ENCODE measurements around the gene DLG2. TPM values are rescaled to one million over a fixed set of nuclear protein-coding genes. Genes with fewer than 3 reads are reported as not detected.
"Not testable (repeated sequence)": the region's sequence is repeated elsewhere in the genome, so short reads cannot be mapped to it uniquely, and the experiment has no call there.

The DLG2 gene
- total RNA-seq, 1 experiment from 2014 or later: 2.7 TPM

- not testable (repeated sequence) for H3K27me3 ChIP-seq (ENCODE audit: low read length); H3K9me3 ChIP-seq (ENCODE audit: low read length); H3K4me2 ChIP-seq (ENCODE audit: low read depth, low read length, poor library complexity, severe bottlenecking); DNase-seq; H2AFZ ChIP-seq (ENCODE audit: low read length); H4K20me1 ChIP-seq (ENCODE audit: insufficient read depth, low read depth, low read length); H3K36me3 ChIP-seq (ENCODE audit: insufficient read depth, low read length); H3K4me3 ChIP-seq (ENCODE audit: low read length); H3K27ac ChIP-seq (ENCODE audit: low read length); H3K9ac ChIP-seq (ENCODE audit: low read length); H3K9me2 ChIP-seq (replicated peaks; ENCODE audit: insufficient read depth, low read length); H3K4me1 ChIP-seq (ENCODE audit: low read length); H3K79me2 ChIP-seq (ENCODE audit: low read length)
Measured at GRCh38 chr11:83443880-83444279, 2183.3 kb downstream of the DLG2 start.

GRCh38 chr11:83441601-83442000 is 2185.5 kb downstream of the DLG2 start:
- no peaks in the 10 kb centered on the region for H4K20me1 ChIP-seq (ENCODE audit: insufficient read depth, low read depth, low read length)
- H3K79me2 ChIP-seq (ENCODE audit: low read length): no peaks in the 10 kb centered on the region
- no peaks in the 10 kb centered on the region for H3K4me1 ChIP-seq (ENCODE audit: low read length)
- no peak overlapping the region for H2AFZ ChIP-seq (ENCODE audit: low read length)
- no peaks in the 10 kb centered on the region for H3K9me2 ChIP-seq (replicated peaks; ENCODE audit: insufficient read depth, low read length)
- H3K27ac ChIP-seq (ENCODE audit: low read length): no peak overlapping the region
- no peak for DNase-seq
- no peak overlapping the region for H3K9ac ChIP-seq (ENCODE audit: low read length)
- H3K9me3 ChIP-seq (ENCODE audit: low read length): no peaks in the 10 kb centered on the region
- no peak overlapping the region for H3K4me3 ChIP-seq (ENCODE audit: low read length)
- no peaks in the 10 kb centered on the region for H3K36me3 ChIP-seq (ENCODE audit: insufficient read depth, low read length)
- no peaks in the 10 kb centered on the region for H3K27me3 ChIP-seq (ENCODE audit: low read length)
- no peak overlapping the region for H3K4me2 ChIP-seq (ENCODE audit: low read depth, low read length, poor library complexity, severe bottlenecking)

- H3K27me3 ChIP-seq (ENCODE audit: low read length): no peaks in the 10 kb centered on the region
- no peak overlapping the region for H3K9ac ChIP-seq (ENCODE audit: low read length)
- no peak overlapping the region for H2AFZ ChIP-seq (ENCODE audit: low read length)
- H3K9me3 ChIP-seq (ENCODE audit: low read length): no peaks in the 10 kb centered on the region
- no peaks in the 10 kb centered on the region for H3K79me2 ChIP-seq (ENCODE audit: low read length)
- H3K4me1 ChIP-seq (ENCODE audit: low read length): no peaks in the 10 kb centered on the region
- H3K4me3 ChIP-seq (ENCODE audit: low read length): no peak overlapping the region
- no peaks in the 10 kb centered on the region for H4K20me1 ChIP-seq (ENCODE audit: insufficient read depth, low read depth, low read length)
- H3K27ac ChIP-seq (ENCODE audit: low read length): no peak overlapping the region
- no peak overlapping the region for H3K4me2 ChIP-seq (ENCODE audit: low read depth, low read length, poor library complexity, severe bottlenecking)
- DNase-seq: no peak
- H3K9me2 ChIP-seq (replicated peaks; ENCODE audit: insufficient read depth, low read length): no peaks in the 10 kb centered on the region
- H3K36me3 ChIP-seq (ENCODE audit: insufficient read depth, low read length): no peaks in the 10 kb centered on the region
Measured at GRCh38 chr11:83441171-83441570, 2186.0 kb downstream of the DLG2 start.

GRCh38 chr11:83438438-83438837 is 2188.7 kb downstream of the DLG2 start:
- Histone ChIP-seq H4K20me1 (ENCODE audit: insufficient read depth, low read depth, low read length) (no peaks in the 10 kb centered on the region), H3K4me2 (ENCODE audit: low read depth, low read length, poor library complexity, severe bottlenecking) (no peak overlapping the region), H3K9me2 (replicated peaks; ENCODE audit: insufficient read depth, low read length) (no peaks in the 10 kb centered on the region), H3K27me3 (ENCODE audit: low read length) (no peaks in the 10 kb centered on the region), H3K4me1 (ENCODE audit: low read length) (no peaks in the 10 kb centered on the region), H3K79me2 (ENCODE audit: low read length) (no peaks in the 10 kb centered on the region), H3K27ac (ENCODE audit: low read length) (no peak overlapping the region), H2AFZ (ENCODE audit: low read length) (no peak overlapping the region), H3K4me3 (ENCODE audit: low read length) (no peak overlapping the region), H3K36me3 (ENCODE audit: insufficient read depth, low read length) (no peaks in the 10 kb centered on the region), H3K9ac (ENCODE audit: low read length) (no peak overlapping the region), H3K9me3 (ENCODE audit: low read length) (no peaks in the 10 kb centered on the region)
- peak; percentile 61 for DNase-seq

- no peaks in the 10 kb centered on the region for H4K20me1 ChIP-seq (ENCODE audit: insufficient read depth, low read depth, low read length)
- DNase-seq: no peak
- H3K36me3 ChIP-seq (ENCODE audit: insufficient read depth, low read length): no peaks in the 10 kb centered on the region
- H3K9ac ChIP-seq (ENCODE audit: low read length): no peak overlapping the region
- no peak overlapping the region for H3K27ac ChIP-seq (ENCODE audit: low read length)
- no peaks in the 10 kb centered on the region for H3K79me2 ChIP-seq (ENCODE audit: low read length)
- no peaks in the 10 kb centered on the region for H3K9me2 ChIP-seq (replicated peaks; ENCODE audit: insufficient read depth, low read length)
- H3K9me3 ChIP-seq (ENCODE audit: low read length): no peaks in the 10 kb centered on the region
- H3K4me1 ChIP-seq (ENCODE audit: low read length): no peaks in the 10 kb centered on the region
- no peak overlapping the region for H3K4me3 ChIP-seq (ENCODE audit: low read length)
- no peaks in the 10 kb centered on the region for H3K27me3 ChIP-seq (ENCODE audit: low read length)
- H2AFZ ChIP-seq (ENCODE audit: low read length): no peak overlapping the region
- no peak overlapping the region for H3K4me2 ChIP-seq (ENCODE audit: low read depth, low read length, poor library complexity, severe bottlenecking)
Measured at GRCh38 chr11:83437939-83438338, 2189.2 kb downstream of the DLG2 start.

- no peak overlapping the region for H3K4me3 ChIP-seq (ENCODE audit: low read length)
- H3K36me3 ChIP-seq (ENCODE audit: insufficient read depth, low read length): no peaks in the 10 kb centered on the region
- H3K9me3 ChIP-seq (ENCODE audit: low read length): no peaks in the 10 kb centered on the region
- H3K27ac ChIP-seq (ENCODE audit: low read length): no peak overlapping the region
- no peak overlapping the region for H2AFZ ChIP-seq (ENCODE audit: low read length)
- H3K9me2 ChIP-seq (replicated peaks; ENCODE audit: insufficient read depth, low read length): no peaks in the 10 kb centered on the region
- no peaks in the 10 kb centered on the region for H4K20me1 ChIP-seq (ENCODE audit: insufficient read depth, low read depth, low read length)
- H3K27me3 ChIP-seq (ENCODE audit: low read length): no peaks in the 10 kb centered on the region
- no peaks in the 10 kb centered on the region for H3K4me1 ChIP-seq (ENCODE audit: low read length)
- no peak overlapping the region for H3K4me2 ChIP-seq (ENCODE audit: low read depth, low read length, poor library complexity, severe bottlenecking)
- H3K9ac ChIP-seq (ENCODE audit: low read length): no peak overlapping the region
- no peak for DNase-seq
- H3K79me2 ChIP-seq (ENCODE audit: low read length): no peaks in the 10 kb centered on the region
Measured at GRCh38 chr11:83436855-83437254, 2190.3 kb downstream of the DLG2 start.

- H3K9me3 ChIP-seq (ENCODE audit: low read length); H2AFZ ChIP-seq (ENCODE audit: low read length); H3K4me1 ChIP-seq (ENCODE audit: low read length); H3K79me2 ChIP-seq (ENCODE audit: low read length); H3K4me3 ChIP-seq (ENCODE audit: low read length); DNase-seq; H3K27me3 ChIP-seq (ENCODE audit: low read length); H3K9ac ChIP-seq (ENCODE audit: low read length); H3K27ac ChIP-seq (ENCODE audit: low read length); H3K36me3 ChIP-seq (ENCODE audit: insufficient read depth, low read length); H3K9me2 ChIP-seq (replicated peaks; ENCODE audit: insufficient read depth, low read length); H4K20me1 ChIP-seq (ENCODE audit: insufficient read depth, low read depth, low read length); H3K4me2 ChIP-seq (ENCODE audit: low read depth, low read length, poor library complexity, severe bottlenecking): not testable (repeated sequence)
Measured at GRCh38 chr11:83434812-83435211, 2192.3 kb downstream of the DLG2 start.

- Histone ChIP-seq H3K9ac (ENCODE audit: low read length) (no peak overlapping the region), H3K79me2 (ENCODE audit: low read length) (no peaks in the 10 kb centered on the region), H3K4me3 (ENCODE audit: low read length) (no peak overlapping the region), H3K36me3 (ENCODE audit: insufficient read depth, low read length) (no peaks in the 10 kb centered on the region), H3K27ac (ENCODE audit: low read length) (no peak overlapping the region), H2AFZ (ENCODE audit: low read length) (no peak overlapping the region), H3K9me2 (replicated peaks; ENCODE audit: insufficient read depth, low read length) (no peaks in the 10 kb centered on the region), H3K4me1 (ENCODE audit: low read length) (no peaks in the 10 kb centered on the region), H4K20me1 (ENCODE audit: insufficient read depth, low read depth, low read length) (no peaks in the 10 kb centered on the region), H3K4me2 (ENCODE audit: low read depth, low read length, poor library complexity, severe bottlenecking) (no peak overlapping the region), H3K27me3 (ENCODE audit: low read length) (no peaks in the 10 kb centered on the region), H3K9me3 (ENCODE audit: low read length) (no peaks in the 10 kb centered on the region)
- no peak for DNase-seq
Measured at GRCh38 chr11:83427943-83428342, 2199.2 kb downstream of the DLG2 start.

- H3K9me3 ChIP-seq (ENCODE audit: low read length): 0 out of 2 replicates have a peak, but pooled peaks cover 2% of the 10 kb centered on the region
Measured at GRCh38 chr11:83427501-83427900, 2199.6 kb downstream of the DLG2 start.

More at GRCh38 chr11:83427501-83427900, 2199.6 kb downstream of the DLG2 start:
- Histone ChIP-seq H3K27me3 (ENCODE audit: low read length) (no peaks in the 10 kb centered on the region), H3K79me2 (ENCODE audit: low read length) (no peaks in the 10 kb centered on the region), H3K4me2 (ENCODE audit: low read depth, low read length, poor library complexity, severe bottlenecking) (no peak overlapping the region), H3K9me2 (replicated peaks; ENCODE audit: insufficient read depth, low read length) (no peaks in the 10 kb centered on the region), H2AFZ (ENCODE audit: low read length) (no peak overlapping the region), H4K20me1 (ENCODE audit: insufficient read depth, low read depth, low read length) (no peaks in the 10 kb centered on the region), H3K27ac (ENCODE audit: low read length) (no peak overlapping the region), H3K4me3 (ENCODE audit: low read length) (no peak overlapping the region), H3K36me3 (ENCODE audit: insufficient read depth, low read length) (no peaks in the 10 kb centered on the region), H3K4me1 (ENCODE audit: low read length) (no peaks in the 10 kb centered on the region), H3K9ac (ENCODE audit: low read length) (no peak overlapping the region)
- DNase-seq: no peak

Measured in Karpas-422 (cell line).